HEK293 (cell line): ENCODE results near the gene SRSF2.

Experiments used
- AEBP2 ChIP-seq: fragments of 450-650 bp; formaldehyde crosslinking; IDR thresholded peaks from 2 replicates; pipeline ENCODE4 v1.5.1; 2016; ENCODE audit warnings: missing biosample characterization, missing genetic modification characterization, borderline replicate concordance
- ELK4 ChIP-seq: IDR thresholded peaks from 2 replicates; pipeline ENCODE4 v1.6.1; 2011; ENCODE audit warnings: mild to moderate bottlenecking, low read depth, low read length, borderline replicate concordance
- FEZF1 ChIP-seq: fragments of 450-650 bp; formaldehyde crosslinking; IDR thresholded peaks from 2 replicates; pipeline ENCODE4 v1.5.1; 2016; ENCODE audit warnings: missing biosample characterization, missing genetic modification characterization
- MYNN ChIP-seq: fragments of 450-650 bp; formaldehyde crosslinking; IDR thresholded peaks from 2 replicates; pipeline ENCODE4 v1.5.1; 2016; ENCODE audit warnings: missing biosample characterization, missing genetic modification characterization, borderline replicate concordance
- SP2 ChIP-seq: fragments of 450-650 bp; formaldehyde crosslinking; IDR thresholded peaks from 2 replicates; pipeline ENCODE4 v1.5.1; 2016; ENCODE audit warnings: missing biosample characterization, missing genetic modification characterization
- ZBTB21 ChIP-seq: fragments of 450-650 bp; formaldehyde crosslinking; IDR thresholded peaks from 2 replicates; pipeline ENCODE4 v1.5.1; 2017; ENCODE audit warnings: missing biosample characterization, missing genetic modification characterization
- ZFP37 ChIP-seq: fragments of 450-650 bp; formaldehyde crosslinking; IDR thresholded peaks from 2 replicates; pipeline ENCODE4 v1.5.1; 2016; ENCODE audit warnings: missing biosample characterization, missing genetic modification characterization
- ZNF132 ChIP-seq: fragments of 450-650 bp; formaldehyde crosslinking; IDR thresholded peaks from 2 replicates; pipeline ENCODE4 v1.5.1; 2017; ENCODE audit warnings: missing biosample characterization, missing genetic modification characterization, borderline replicate concordance
- ZNF138 ChIP-seq: fragments of 450-650 bp; formaldehyde crosslinking; IDR thresholded peaks from 2 replicates; pipeline ENCODE4 v1.5.1; 2016; ENCODE audit warnings: missing biosample characterization, missing genetic modification characterization, borderline replicate concordance
- ZNF157 ChIP-seq: fragments of 450-650 bp; formaldehyde crosslinking; IDR thresholded peaks from 2 replicates; pipeline ENCODE4 v1.5.1; 2016; ENCODE audit warnings: missing biosample characterization, missing genetic modification characterization
- ZNF211 ChIP-seq: fragments of 450-650 bp; formaldehyde crosslinking; IDR thresholded peaks from 2 replicates; pipeline ENCODE4 v1.5.1; 2016; ENCODE audit warnings: low read depth, missing biosample characterization, missing genetic modification characterization
- ZNF248 ChIP-seq: fragments of 450-650 bp; formaldehyde crosslinking; IDR thresholded peaks from 2 replicates; pipeline ENCODE4 v1.5.1; 2017; ENCODE audit warnings: missing biosample characterization, missing genetic modification characterization
- ZNF292 ChIP-seq: fragments of 450-650 bp; formaldehyde crosslinking; IDR thresholded peaks from 2 replicates; pipeline ENCODE4 v1.5.1; 2016; ENCODE audit warnings: low read depth, missing biosample characterization, missing genetic modification characterization, borderline replicate concordance
- ZNF324 ChIP-seq: fragments of 450-650 bp; formaldehyde crosslinking; IDR thresholded peaks from 2 replicates; pipeline ENCODE4 v1.5.1; 2016; ENCODE audit warnings: missing biosample characterization, missing genetic modification characterization
- ZNF501 ChIP-seq: fragments of 450-650 bp; formaldehyde crosslinking; IDR thresholded peaks from 2 replicates; pipeline ENCODE4 v1.5.1; 2016; ENCODE audit warnings: missing biosample characterization, missing genetic modification characterization
- ZNF521 ChIP-seq: fragments of 450-650 bp; formaldehyde crosslinking; IDR thresholded peaks from 2 replicates; pipeline ENCODE4 v1.5.1; 2017; ENCODE audit warnings: missing biosample characterization, mild to moderate bottlenecking, missing genetic modification characterization
- ZNF544 ChIP-seq: fragments of 450-650 bp; formaldehyde crosslinking; IDR thresholded peaks from 2 replicates; pipeline ENCODE4 v1.5.0; 2017; ENCODE audit warnings: missing biosample characterization, missing genetic modification characterization
- ZNF623 ChIP-seq: fragments of 450-650 bp; formaldehyde crosslinking; IDR thresholded peaks from 2 replicates; pipeline ENCODE4 v1.5.1; 2016; ENCODE audit warnings: missing biosample characterization, missing genetic modification characterization
- ZNF626 ChIP-seq: fragments of 450-650 bp; sonication (Bioruptor Pico); formaldehyde crosslinking; IDR thresholded peaks from 2 replicates; pipeline ENCODE4 v1.5.1; 2018; ENCODE audit warnings: missing biosample characterization, missing genetic modification characterization, inconsistent platforms
- ZNF660 ChIP-seq: fragments of 450-650 bp; IDR thresholded peaks from 2 replicates; pipeline ENCODE4 v1.5.1; 2018; ENCODE audit warnings: missing biosample characterization, mild to moderate bottlenecking, missing genetic modification characterization
- ZNF776 ChIP-seq: fragments of 450-650 bp; formaldehyde crosslinking; IDR thresholded peaks from 2 replicates; pipeline ENCODE4 v1.5.0; 2017; ENCODE audit warnings: missing biosample characterization, missing genetic modification characterization, borderline replicate concordance
- ZSCAN5A ChIP-seq: fragments of 450-650 bp; formaldehyde crosslinking; IDR thresholded peaks from 2 replicates; pipeline ENCODE4 v1.5.1; 2016; ENCODE audit warnings: missing biosample characterization, missing genetic modification characterization
- TF ChIP-seq, protein P1 (sequence below): fragments of 450-650 bp; formaldehyde crosslinking; IDR thresholded peaks from 2 replicates; pipeline ENCODE4 v1.5.1; 2016; ENCODE audit warnings: missing biosample characterization, missing genetic modification characterization
- TF ChIP-seq, protein P2 (sequence below): fragments of 450-650 bp; formaldehyde crosslinking; IDR thresholded peaks from 2 replicates; pipeline ENCODE4 v1.5.1; 2017; ENCODE audit warnings: missing biosample characterization, missing genetic modification characterization
- TF ChIP-seq, protein P3 (sequence below): fragments of 450-650 bp; formaldehyde crosslinking; IDR thresholded peaks from 2 replicates; pipeline ENCODE4 v1.5.1; 2017; ENCODE audit warnings: missing biosample characterization, missing genetic modification characterization
- TF ChIP-seq, protein P4 (sequence below): fragments of 450-650 bp; formaldehyde crosslinking; IDR thresholded peaks from 2 replicates; pipeline ENCODE4 v1.5.1; 2016; ENCODE audit warnings: missing biosample characterization, missing genetic modification characterization
- TF ChIP-seq, protein P5 (sequence below): fragments of 450-650 bp; formaldehyde crosslinking; IDR thresholded peaks from 2 replicates; pipeline ENCODE4 v1.5.1; 2016; ENCODE audit warnings: missing biosample characterization, missing genetic modification characterization, low read depth

SRSF2 gene

GRCh38 chr17:76710863-76711611, 26.1 kb downstream of the SRSF2 start, which contains the start of gene MXRA7 (continued):
- TF ChIP-seq, protein P1, sequence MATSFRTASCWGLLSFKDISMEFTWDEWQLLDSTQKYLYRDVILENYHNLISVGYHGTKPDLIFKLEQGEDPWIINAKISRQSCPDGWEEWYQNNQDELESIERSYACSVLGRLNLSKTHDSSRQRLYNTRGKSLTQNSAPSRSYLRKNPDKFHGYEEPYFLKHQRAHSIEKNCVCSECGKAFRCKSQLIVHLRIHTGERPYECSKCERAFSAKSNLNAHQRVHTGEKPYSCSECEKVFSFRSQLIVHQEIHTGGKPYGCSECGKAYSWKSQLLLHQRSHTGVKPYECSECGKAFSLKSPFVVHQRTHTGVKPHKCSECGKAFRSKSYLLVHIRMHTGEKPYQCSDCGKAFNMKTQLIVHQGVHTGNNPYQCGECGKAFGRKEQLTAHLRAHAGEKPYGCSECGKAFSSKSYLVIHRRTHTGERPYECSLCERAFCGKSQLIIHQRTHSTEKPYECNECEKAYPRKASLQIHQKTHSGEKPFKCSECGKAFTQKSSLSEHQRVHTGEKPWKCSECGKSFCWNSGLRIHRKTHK (tag by site-specific recombination), result no peak
- no peak for TF ChIP-seq AEBP2 (tag by site-specific recombination)
- no peak for TF ChIP-seq ZNF623
- no peak for TF ChIP-seq ZNF776
- peak; percentile 11; the same call in 1 of the 2 replicates for TF ChIP-seq FEZF1 (tag by site-specific recombination)
- TF ChIP-seq ZNF248 (tag by site-specific recombination), result no peak
- TF ChIP-seq ZNF138 (tag by site-specific recombination), result no peak
- TF ChIP-seq, protein P2, sequence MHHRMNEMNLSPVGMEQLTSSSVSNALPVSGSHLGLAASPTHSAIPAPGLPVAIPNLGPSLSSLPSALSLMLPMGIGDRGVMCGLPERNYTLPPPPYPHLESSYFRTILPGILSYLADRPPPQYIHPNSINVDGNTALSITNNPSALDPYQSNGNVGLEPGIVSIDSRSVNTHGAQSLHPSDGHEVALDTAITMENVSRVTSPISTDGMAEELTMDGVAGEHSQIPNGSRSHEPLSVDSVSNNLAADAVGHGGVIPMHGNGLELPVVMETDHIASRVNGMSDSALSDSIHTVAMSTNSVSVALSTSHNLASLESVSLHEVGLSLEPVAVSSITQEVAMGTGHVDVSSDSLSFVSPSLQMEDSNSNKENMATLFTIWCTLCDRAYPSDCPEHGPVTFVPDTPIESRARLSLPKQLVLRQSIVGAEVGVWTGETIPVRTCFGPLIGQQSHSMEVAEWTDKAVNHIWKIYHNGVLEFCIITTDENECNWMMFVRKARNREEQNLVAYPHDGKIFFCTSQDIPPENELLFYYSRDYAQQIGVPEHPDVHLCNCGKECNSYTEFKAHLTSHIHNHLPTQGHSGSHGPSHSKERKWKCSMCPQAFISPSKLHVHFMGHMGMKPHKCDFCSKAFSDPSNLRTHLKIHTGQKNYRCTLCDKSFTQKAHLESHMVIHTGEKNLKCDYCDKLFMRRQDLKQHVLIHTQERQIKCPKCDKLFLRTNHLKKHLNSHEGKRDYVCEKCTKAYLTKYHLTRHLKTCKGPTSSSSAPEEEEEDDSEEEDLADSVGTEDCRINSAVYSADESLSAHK, result no peak
- no peak for TF ChIP-seq ZNF544
- 0 out of 2 replicates have a peak, but pooled peaks have one; percentile 41 for TF ChIP-seq ZBTB21 (tag by site-specific recombination)
- TF ChIP-seq, protein P3, sequence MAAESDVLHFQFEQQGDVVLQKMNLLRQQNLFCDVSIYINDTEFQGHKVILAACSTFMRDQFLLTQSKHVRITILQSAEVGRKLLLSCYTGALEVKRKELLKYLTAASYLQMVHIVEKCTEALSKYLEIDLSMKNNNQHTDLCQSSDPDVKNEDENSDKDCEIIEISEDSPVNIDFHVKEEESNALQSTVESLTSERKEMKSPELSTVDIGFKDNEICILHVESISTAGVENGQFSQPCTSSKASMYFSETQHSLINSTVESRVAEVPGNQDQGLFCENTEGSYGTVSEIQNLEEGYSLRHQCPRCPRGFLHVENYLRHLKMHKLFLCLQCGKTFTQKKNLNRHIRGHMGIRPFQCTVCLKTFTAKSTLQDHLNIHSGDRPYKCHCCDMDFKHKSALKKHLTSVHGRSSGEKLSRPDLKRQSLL (tag by site-specific recombination), result no peak
- TF ChIP-seq MYNN (tag by site-specific recombination), result no peak
- TF ChIP-seq ZNF626, result no peak
- no peak for TF ChIP-seq ZSCAN5A (tag by site-specific recombination)
- TF ChIP-seq ZNF157 (tag by site-specific recombination), result no peak
- no peak for TF ChIP-seq ELK4
- no peak for TF ChIP-seq ZFP37 (tag by site-specific recombination)
- no peak for TF ChIP-seq ZNF132 (tag by site-specific recombination)
- TF ChIP-seq ZNF521, result no peak
- no peak for TF ChIP-seq ZNF501
- TF ChIP-seq, protein P4, sequence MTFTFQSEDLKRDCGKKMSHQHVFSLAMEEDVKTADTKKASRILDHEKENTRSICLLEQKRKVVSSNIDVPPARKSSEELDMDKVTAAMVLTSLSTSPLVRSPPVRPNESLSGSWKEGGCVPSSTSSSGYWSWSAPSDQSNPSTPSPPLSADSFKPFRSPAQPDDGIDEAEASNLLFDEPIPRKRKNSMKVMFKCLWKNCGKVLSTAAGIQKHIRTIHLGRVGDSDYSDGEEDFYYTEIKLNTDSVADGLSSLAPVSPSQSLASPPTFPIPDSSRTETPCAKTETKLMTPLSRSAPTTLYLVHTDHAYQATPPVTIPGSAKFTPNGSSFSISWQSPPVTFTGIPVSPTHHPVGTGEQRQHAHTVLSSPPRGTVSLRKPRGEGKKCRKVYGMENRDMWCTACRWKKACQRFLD, result no peak
- TF ChIP-seq, protein P5, sequence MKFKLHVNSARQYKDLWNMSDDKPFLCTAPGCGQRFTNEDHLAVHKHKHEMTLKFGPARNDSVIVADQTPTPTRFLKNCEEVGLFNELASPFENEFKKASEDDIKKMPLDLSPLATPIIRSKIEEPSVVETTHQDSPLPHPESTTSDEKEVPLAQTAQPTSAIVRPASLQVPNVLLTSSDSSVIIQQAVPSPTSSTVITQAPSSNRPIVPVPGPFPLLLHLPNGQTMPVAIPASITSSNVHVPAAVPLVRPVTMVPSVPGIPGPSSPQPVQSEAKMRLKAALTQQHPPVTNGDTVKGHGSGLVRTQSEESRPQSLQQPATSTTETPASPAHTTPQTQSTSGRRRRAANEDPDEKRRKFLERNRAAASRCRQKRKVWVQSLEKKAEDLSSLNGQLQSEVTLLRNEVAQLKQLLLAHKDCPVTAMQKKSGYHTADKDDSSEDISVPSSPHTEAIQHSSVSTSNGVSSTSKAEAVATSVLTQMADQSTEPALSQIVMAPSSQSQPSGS (tag by site-specific recombination), result 0 out of 2 replicates have a peak, but pooled peaks have one; percentile 20
- peak; percentile 15; the same call in 1 of the 2 replicates for TF ChIP-seq ZNF660
- peak; percentile 52 for TF ChIP-seq SP2
- TF ChIP-seq ZNF211 (tag by site-specific recombination), result no peak
- peak; percentile 65; the same call in 1 of the 2 replicates for TF ChIP-seq ZNF324 (tag by site-specific recombination)
- no peak for TF ChIP-seq ZNF292 (tag by site-specific recombination)
